ENCODE results near the gene CD19.
"Not testable (repeated sequence)": the region's sequence is repeated elsewhere in the genome, so short reads cannot be mapped to it uniquely, and the experiment has no call there.

Gene CD19

GRCh38 chr16:28931801-28932225 is at the start of gene CD19:
Gene CD19 (plus strand): TSS chr16:28931971. CDS start chr16:28932001, 30 bp downstream.
- intact Hi-C loops (cut with micrococcal nuclease): no loop called here
- no peak within 1 kb of the TSS for H3K4me3 Mint-ChIP-seq

GRCh38 chr16:28882551-28883160 is 49.1 kb upstream of the CD19 start:
- Mint-ChIP-seq H3K27ac (no peak overlapping the region), H3K27me3 (peaks cover 37% of the 10 kb centered on the region), H3K4me1 (ENCODE audit: low read depth) (peaks cover 19% of the 10 kb centered on the region), H3K9me3 (no peaks in the 10 kb centered on the region), H3K4me3 (no peak overlapping the region), H3K36me3 (ENCODE audit: low read depth) (no peaks in the 10 kb centered on the region)
- intact Hi-C loops (cut with micrococcal nuclease): no loop called here

More at GRCh38 chr16:28931801-28932225, at the start of gene CD19:
- no peaks in the 10 kb centered on the region for H3K27me3 Mint-ChIP-seq
- H3K9me3 Mint-ChIP-seq: no peaks in the 10 kb centered on the region
- H3K4me1 Mint-ChIP-seq (ENCODE audit: low read depth): peaks cover 31% of the 10 kb centered on the region
- no peaks in the 10 kb centered on the region for H3K36me3 Mint-ChIP-seq (ENCODE audit: low read depth)
- H3K27ac Mint-ChIP-seq: peak within 1 kb of the TSS; percentile 71

- Mint-ChIP-seq H3K27me3 (peaks cover 31% of the 10 kb centered on the region), H3K4me3 (no peak overlapping the region), H3K27ac (no peak overlapping the region), H3K4me1 (ENCODE audit: low read depth) (peaks cover 19% of the 10 kb centered on the region), H3K9me3 (no peaks in the 10 kb centered on the region), H3K36me3 (ENCODE audit: low read depth) (no peaks in the 10 kb centered on the region)
- intact Hi-C loops (cut with micrococcal nuclease): no loop called here
Observed at GRCh38 chr16:28883221-28883996, 48.4 kb upstream of the CD19 start.

GRCh38 chr16:28884045-28884444 is 47.7 kb upstream of the CD19 start:
- Mint-ChIP-seq H3K27me3 (peaks cover 26% of the 10 kb centered on the region), H3K27ac (no peak overlapping the region), H3K4me3 (no peak overlapping the region)

GRCh38 chr16:28886945-28887344 is 44.8 kb upstream of the CD19 start:
- H3K27ac Mint-ChIP-seq: no peak overlapping the region
- no peaks in the 10 kb centered on the region for H3K4me1 Mint-ChIP-seq (ENCODE audit: low read depth)
- intact Hi-C loops (cut with micrococcal nuclease): no loop called here
- no peaks in the 10 kb centered on the region for H3K36me3 Mint-ChIP-seq (ENCODE audit: low read depth)
- no peak overlapping the region for H3K4me3 Mint-ChIP-seq
- peaks cover 7% of the 10 kb centered on the region for H3K27me3 Mint-ChIP-seq
- H3K9me3 Mint-ChIP-seq: no peaks in the 10 kb centered on the region

More at GRCh38 chr16:28884045-28884444, 47.7 kb upstream of the CD19 start:
- H3K4me1 Mint-ChIP-seq (ENCODE audit: low read depth): peaks cover 17% of the 10 kb centered on the region
- intact Hi-C loops (cut with micrococcal nuclease): no loop called here
- no peaks in the 10 kb centered on the region for H3K36me3 Mint-ChIP-seq (ENCODE audit: low read depth)
- no peaks in the 10 kb centered on the region for H3K9me3 Mint-ChIP-seq

GRCh38 chr16:28890355-28890754 is 41.4 kb upstream of the CD19 start:
- H3K9me3 Mint-ChIP-seq; H3K27ac Mint-ChIP-seq; H3K27me3 Mint-ChIP-seq; H3K4me3 Mint-ChIP-seq; H3K36me3 Mint-ChIP-seq (ENCODE audit: low read depth); H3K4me1 Mint-ChIP-seq (ENCODE audit: low read depth); intact Hi-C loops (cut with micrococcal nuclease): not testable (repeated sequence)

- Mint-ChIP-seq H3K9me3 (no peaks in the 10 kb centered on the region), H3K27ac (no peak overlapping the region), H3K27me3 (no peaks in the 10 kb centered on the region), H3K4me3 (no peak overlapping the region), H3K36me3 (ENCODE audit: low read depth) (no peaks in the 10 kb centered on the region), H3K4me1 (ENCODE audit: low read depth) (no peaks in the 10 kb centered on the region)
- intact Hi-C loops (cut with micrococcal nuclease): no loop called here
Observed at GRCh38 chr16:28891964-28892890, 39.5 kb upstream of the CD19 start.

GRCh38 chr16:28893291-28893690 is 38.5 kb upstream of the CD19 start:
- no peaks in the 10 kb centered on the region for H3K9me3 Mint-ChIP-seq
- H3K27me3 Mint-ChIP-seq: no peaks in the 10 kb centered on the region
- no peaks in the 10 kb centered on the region for H3K36me3 Mint-ChIP-seq (ENCODE audit: low read depth)
- H3K27ac Mint-ChIP-seq: no peak overlapping the region
- no peak overlapping the region for H3K4me3 Mint-ChIP-seq
- no peaks in the 10 kb centered on the region for H3K4me1 Mint-ChIP-seq (ENCODE audit: low read depth)
- intact Hi-C loops (cut with micrococcal nuclease): no loop called here

GRCh38 chr16:28895609-28896008 is 36.2 kb upstream of the CD19 start:
- Mint-ChIP-seq H3K9me3 (no peaks in the 10 kb centered on the region), H3K27ac (no peak overlapping the region), H3K27me3 (no peaks in the 10 kb centered on the region), H3K4me1 (ENCODE audit: low read depth) (no peaks in the 10 kb centered on the region), H3K4me3 (no peak overlapping the region), H3K36me3 (ENCODE audit: low read depth) (no peaks in the 10 kb centered on the region)
- intact Hi-C loops (cut with micrococcal nuclease): no loop called here

- peaks cover 11% of the 10 kb centered on the region for H3K4me1 Mint-ChIP-seq (ENCODE audit: low read depth)
Observed at GRCh38 chr16:28897826-28898225, 33.9 kb upstream of the CD19 start.

GRCh38 chr16:28898266-28898665 is 33.5 kb upstream of the CD19 start:
- no peaks in the 10 kb centered on the region for H3K27me3 Mint-ChIP-seq
- H3K9me3 Mint-ChIP-seq: no peaks in the 10 kb centered on the region
- H3K36me3 Mint-ChIP-seq (ENCODE audit: low read depth): no peaks in the 10 kb centered on the region
- peaks cover 15% of the 10 kb centered on the region for H3K4me1 Mint-ChIP-seq (ENCODE audit: low read depth)
- no peak overlapping the region for H3K27ac Mint-ChIP-seq
- intact Hi-C loops (cut with micrococcal nuclease): no loop called here
- H3K4me3 Mint-ChIP-seq: no peak overlapping the region

More at GRCh38 chr16:28897826-28898225, 33.9 kb upstream of the CD19 start:
- H3K36me3 Mint-ChIP-seq (ENCODE audit: low read depth): no peaks in the 10 kb centered on the region
- no peak overlapping the region for H3K27ac Mint-ChIP-seq
- intact Hi-C loops (cut with micrococcal nuclease): no loop called here
- no peak overlapping the region for H3K4me3 Mint-ChIP-seq
- no peaks in the 10 kb centered on the region for H3K9me3 Mint-ChIP-seq
- no peaks in the 10 kb centered on the region for H3K27me3 Mint-ChIP-seq

- Mint-ChIP-seq H3K9me3 (no peaks in the 10 kb centered on the region), H3K4me1 (ENCODE audit: low read depth) (peaks cover 20% of the 10 kb centered on the region), H3K27ac (no peak overlapping the region), H3K27me3 (no peaks in the 10 kb centered on the region), H3K36me3 (ENCODE audit: low read depth) (peaks cover 5% of the 10 kb centered on the region), H3K4me3 (no peak overlapping the region)
- intact Hi-C loops (cut with micrococcal nuclease): no loop called here
Observed at GRCh38 chr16:28898942-28899341, 32.8 kb upstream of the CD19 start.

- H3K4me1 Mint-ChIP-seq (ENCODE audit: low read depth): peaks cover 20% of the 10 kb centered on the region
- H3K27me3 Mint-ChIP-seq: no peaks in the 10 kb centered on the region
- H3K4me3 Mint-ChIP-seq: no peak overlapping the region
- no peak overlapping the region for H3K27ac Mint-ChIP-seq
- peaks cover 16% of the 10 kb centered on the region for H3K36me3 Mint-ChIP-seq (ENCODE audit: low read depth)
- H3K9me3 Mint-ChIP-seq: no peaks in the 10 kb centered on the region
- intact Hi-C loops (cut with micrococcal nuclease): no loop called here
Observed at GRCh38 chr16:28899882-28900590, 31.7 kb upstream of the CD19 start.
